ENCODE measurements around the gene C7.

The C7 gene

DNA sequence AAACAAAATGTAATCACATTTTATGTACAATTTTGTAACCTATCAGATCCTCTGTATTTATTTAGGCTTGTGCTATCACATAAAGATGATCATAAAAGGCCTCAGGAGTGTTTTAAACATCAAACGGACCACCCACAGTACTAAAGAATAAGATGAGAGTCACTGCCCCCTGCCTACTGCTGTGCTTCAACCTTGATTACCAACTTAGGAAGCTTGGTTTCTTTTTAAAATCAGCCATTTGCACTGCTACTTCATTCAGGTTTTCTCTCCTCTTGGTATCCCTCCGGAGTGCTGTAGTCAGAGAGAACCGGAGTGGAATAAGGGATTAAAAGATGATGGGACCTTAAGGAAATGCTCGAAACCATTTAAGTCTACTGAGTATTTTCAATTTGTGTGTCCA lies 6.9 kb downstream of the C7 start:
- no peak for DNase-seq (ENCODE audit: low read depth)

DNA sequence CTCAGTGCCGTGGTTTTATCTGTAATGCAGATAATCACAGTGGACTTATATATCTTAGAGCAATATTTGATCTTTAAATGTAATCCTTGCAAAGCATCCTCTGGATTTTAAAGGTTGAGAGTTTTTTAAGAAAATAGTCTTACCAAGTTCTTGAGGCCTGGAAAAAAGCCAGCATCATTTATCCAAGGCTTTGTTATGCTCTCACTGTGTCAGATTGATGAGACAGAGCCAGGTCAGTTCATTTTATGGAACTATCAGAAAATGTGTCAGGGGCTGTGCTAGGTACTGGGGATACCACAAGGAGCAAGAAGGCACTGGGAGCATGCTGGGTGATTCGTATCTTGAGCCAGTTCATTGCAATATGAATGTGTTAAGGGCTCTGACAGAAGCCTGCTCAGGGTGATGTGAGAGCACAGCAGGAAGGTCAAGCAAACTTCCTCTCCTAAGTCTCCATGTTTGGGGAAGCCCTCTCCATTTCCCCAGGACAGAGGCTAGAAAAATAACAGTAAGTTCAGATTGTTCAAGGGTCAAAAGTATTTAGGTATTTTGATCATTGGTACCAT lies 19.7 kb downstream of the C7 start:
- DNase-seq (ENCODE audit: low read depth) = no peak

DNA sequence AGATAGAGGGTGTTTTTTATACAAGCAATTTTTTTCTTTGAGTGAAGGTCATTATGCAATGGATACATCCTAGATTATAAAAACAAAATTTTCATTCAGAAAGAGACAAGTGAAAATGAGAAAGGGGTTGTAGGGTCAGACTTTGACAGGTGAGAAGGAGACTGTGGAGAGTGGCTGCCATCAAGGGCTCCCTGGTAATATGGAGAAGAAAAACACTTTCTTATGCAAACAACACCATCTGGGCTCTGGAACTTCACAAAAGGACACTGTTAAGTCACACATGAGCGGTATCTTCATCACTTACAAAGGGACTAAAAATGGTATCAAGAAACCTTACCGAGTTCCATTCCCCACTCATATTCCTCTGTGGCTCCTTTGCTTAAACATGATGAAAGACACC lies 23.5 kb downstream of the C7 start:
- no peak for DNase-seq (ENCODE audit: low read depth)

DNA sequence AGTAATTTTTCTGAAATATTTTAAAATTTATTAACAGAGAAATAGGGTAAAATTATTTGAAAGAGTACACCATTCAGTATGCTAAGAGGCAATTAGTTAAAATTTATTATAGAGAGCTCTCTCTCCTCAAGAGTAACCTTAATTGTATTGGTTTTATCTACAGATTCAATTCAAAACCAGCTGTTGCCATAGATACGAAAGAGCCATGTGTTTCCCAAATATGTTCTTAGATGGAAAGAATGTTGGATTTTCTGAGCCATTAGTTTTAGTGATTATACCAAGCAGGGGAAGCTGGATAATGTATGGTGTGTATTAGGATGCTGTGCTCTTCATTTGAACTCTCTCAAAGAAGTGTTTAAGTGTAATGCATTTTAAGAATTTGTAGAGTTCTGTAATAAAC lies 27.8 kb downstream of the C7 start:
- no peak for DNase-seq (ENCODE audit: low read depth)

DNA sequence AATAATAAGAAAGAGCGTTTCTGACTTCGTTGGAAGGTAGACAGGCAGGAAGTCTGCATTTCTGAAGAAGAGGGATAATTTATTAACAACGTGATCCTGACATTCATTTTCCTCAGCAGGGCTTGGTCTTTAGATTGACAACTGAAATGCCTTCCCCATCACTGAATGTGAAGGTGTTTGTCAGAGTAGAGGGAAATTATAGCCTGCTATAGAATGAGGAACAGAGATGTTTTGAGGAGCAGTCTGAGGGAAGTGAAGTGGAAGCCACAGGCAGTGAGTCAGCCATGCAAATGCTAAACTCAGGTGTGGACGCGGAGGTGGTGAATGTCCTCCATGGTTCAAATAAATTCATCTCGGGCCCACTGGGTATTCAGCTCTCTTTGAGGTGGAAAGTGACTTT lies 30.5 kb downstream of the C7 start:
- DNase-seq (ENCODE audit: low read depth) = no peak

DNA sequence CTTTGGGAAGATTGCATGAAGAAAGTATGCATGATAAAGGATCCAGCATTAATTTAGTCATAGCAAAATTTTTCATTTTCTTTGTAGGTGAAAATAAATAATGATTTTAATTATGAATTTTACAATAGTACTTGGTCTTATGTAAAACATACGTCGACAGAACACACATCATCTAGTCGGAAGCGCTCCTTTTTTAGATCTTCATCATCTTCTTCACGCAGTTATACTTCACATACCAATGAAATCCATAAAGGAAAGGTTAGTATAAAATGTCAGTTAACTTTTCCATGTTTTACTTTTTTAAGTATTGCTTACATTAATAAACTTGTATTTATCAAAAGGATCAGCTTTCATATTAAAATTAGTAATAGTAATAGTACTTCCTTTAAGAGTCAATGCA lies 35.8 kb downstream of the C7 start:
- no peak for DNase-seq (ENCODE audit: low read depth)

DNA sequence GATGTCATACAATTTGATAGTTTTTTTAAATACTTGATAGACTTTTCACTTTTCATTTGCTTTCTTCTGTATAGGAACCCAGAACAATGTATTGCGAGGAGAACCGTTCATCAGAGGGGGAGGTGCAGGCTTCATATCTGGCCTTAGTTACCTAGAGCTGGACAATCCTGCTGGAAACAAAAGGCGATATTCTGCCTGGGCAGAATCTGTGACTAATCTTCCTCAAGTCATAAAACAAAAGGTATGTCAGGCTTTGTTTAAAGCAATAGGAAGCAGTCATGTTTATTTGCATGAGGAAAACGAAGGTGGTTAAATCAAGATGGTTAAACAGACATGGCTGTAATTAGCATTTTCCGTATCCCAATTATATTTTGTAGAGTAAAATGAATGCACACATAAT lies 46.0 kb downstream of the C7 start:
- DNase-seq (ENCODE audit: low read depth) = no peak

DNA sequence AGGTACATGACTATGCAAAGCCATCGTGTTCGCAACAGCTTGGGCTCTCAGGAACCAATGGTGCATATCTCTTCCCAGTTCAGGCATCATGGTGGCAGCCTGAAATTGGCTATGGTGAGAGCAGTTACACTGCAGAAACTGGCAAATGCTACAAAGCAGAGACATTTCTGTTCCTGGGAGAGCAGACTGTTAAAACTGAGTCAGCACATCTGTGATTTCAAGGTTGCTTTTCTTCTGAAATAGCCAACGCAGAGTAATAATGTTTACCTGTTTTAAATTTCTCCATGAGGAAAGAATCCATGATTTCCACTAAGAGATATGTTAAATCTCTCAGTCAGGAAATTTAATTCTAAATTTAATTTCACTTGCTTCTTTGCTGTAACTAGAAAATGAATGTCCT lies 47.8 kb downstream of the C7 start:
- no peak for DNase-seq (ENCODE audit: low read depth)

DNA sequence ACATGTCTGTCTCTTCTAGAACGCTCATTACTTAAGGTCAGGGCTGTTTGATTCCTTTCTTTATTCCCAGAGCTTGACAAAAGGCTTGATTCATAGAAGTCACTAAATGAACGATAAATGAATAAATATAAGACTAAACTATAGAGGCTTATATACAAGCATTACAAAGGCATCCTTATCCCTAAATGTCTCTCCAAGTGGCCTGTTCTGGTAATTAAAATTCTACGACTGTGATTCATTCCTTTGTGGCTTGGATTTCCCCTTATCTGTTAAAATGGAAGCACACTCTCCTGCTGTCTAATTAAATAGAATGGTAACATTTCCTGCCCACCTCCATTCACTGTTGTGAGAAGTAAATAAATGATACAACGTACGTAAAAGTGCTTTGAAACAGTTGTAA lies 49.5 kb downstream of the C7 start:
- no peak for DNase-seq (ENCODE audit: low read depth)

DNA sequence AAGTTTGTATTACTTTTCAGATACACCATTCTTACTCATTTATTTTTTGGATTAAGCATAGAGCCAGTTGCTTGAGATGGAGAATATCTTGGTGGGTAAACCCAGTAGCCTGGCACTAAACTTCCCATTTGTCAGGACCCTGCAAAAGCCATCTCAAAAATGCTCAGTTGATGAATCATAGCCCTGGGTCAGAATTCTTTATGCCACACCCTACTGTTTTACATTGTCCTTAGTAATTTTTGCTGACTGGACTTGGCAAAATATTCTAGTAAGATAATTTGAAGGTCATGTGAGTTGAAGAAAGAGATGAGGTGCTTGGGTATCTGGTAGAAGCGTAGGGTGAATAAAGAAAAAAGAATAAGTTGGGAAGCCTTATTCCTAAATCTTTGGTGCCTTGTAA lies 50.7 kb downstream of the C7 start:
- DNase-seq (ENCODE audit: low read depth) = no peak

DNA sequence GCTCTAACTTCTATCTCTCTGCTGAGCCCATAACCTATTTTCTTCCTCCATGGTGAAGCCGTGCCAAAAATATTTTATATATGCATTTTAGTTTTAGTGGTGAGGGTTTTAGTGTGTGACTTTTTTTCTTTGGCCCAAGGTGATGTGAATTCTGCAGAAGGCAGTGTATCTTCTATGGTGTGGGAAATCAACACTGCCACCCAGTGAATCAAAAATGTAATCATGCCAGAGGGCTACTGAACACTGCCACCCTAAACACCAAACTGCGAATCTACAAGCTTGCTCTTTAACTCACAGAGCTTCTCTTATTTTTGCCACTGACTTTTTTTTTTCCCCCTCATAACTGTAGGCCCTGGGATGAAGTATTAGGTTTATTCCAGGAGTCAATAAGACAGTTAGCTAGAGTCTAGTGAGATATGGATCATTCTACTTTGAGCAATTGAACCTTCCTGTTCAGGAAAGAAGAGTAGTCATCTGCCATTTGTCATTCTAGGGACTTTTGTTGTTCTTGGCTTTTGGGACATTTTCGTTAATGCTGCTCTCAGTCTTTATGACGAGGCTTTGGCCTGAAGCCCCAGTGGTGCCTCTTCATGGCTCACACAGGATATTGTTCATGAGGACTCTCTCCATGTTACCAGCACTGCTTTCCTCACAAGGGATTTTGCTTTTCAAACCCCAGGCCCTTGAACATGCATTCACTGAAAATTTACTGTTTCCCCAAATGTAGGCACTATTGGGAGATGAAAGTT lies 53.1 kb downstream of the C7 start:
- DNase-seq (ENCODE audit: low read depth) = no peak

DNA sequence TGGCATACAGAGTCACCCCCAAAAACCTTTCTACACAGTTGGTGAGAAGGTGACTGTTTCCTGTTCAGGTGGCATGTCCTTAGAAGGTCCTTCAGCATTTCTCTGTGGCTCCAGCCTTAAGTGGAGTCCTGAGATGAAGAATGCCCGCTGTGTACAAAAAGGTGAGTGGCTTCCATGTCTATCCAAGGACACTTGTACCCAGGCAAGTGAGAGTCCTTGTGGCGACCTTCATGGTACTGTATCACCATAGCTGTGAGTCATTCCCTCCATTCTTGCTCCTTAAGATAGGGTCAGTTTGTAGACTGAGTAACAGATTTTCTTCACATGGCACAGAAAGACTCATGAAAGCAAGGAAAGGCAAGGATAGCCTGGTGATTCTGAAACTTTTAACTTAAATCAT lies 63.1 kb downstream of the C7 start:
- DNase-seq (ENCODE audit: low read depth) = no peak

DNA sequence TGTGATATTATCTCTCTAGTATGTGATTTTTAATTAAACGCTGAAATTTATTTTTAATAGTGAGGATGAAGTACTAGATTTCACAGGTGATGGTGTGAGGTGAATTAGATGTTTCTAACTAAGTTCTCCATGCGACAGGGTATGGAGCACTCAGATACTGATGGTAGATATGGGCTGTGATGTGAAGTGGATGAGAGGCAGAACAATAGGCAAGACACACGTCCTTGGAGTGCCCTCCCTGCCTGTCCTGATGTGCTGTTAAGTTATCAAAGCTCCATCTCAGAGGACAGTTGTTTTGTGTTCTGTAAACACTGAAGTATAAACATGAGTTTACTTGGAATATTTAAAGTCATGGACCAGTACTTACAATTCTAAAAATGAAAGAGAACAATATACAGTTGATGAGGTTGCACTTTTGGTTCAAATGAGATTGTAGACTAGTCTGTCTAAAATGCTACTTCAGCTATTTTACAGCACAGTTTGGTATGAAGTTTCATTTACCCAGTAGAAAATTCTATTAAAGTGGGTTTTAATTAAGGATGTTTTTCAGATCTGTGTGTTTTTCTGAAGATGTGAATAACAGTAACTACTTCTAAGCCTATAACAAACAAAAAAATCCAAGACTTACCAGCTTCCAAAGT lies 64.2 kb downstream of the C7 start:
- DNase-seq (ENCODE audit: low read depth) = no peak

DNA sequence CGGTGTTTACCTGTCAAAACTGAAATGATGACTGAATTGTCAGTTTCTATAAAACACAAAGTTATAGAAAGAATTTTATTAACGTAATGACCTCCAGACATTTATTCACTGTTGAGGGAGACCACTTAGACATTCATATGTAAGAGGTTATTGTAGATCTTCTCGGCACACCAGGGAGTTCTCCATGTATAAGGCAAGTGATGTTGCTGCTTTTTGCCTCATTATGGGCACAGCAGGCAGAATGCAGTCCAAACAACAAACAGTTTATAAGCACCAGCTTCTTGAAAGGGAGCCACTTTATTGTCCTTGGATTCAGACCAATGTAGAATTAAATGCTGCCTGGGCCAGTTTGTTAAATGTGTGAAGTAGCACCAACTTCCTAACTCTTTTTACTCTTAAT lies 66.7 kb downstream of the C7 start:
- no peak for DNase-seq (ENCODE audit: low read depth)

DNA sequence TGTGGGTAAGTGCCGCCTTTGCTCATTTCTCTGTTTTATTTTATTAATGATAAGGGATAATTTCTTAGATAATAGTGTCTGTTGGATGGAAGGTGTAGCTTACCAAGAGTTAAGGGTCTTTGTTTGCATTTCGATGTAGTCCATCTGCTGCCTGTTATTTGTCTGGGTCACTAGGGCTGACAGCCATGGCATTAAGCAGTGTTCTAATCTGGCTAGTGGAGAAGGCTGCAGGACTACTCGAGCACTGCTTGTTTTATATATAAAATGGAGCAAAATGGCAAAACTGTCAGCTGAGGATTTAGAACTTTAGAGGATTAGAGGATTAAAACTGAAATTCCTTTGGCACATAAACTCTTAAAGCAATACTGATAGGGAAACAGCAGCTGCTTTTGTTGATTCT lies 67.5 kb downstream of the C7 start:
- no peak for DNase-seq (ENCODE audit: low read depth)

DNA sequence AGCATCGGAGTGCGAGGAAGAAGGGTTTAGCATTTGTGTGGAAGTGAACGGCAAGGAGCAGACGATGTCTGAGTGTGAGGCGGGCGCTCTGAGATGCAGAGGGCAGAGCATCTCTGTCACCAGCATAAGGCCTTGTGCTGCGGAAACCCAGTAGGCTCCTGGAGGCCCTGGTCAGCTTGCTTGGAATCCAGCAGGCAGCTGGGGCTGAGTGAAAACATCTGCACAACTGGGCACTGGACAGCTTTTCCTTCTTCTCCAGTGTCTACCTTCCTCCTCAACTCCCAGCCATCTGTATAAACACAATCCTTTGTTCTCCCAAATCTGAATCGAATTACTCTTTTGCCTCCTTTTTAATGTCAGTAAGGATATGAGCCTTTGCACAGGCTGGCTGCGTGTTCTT lies 72.1 kb downstream of the C7 start:
- no peak for DNase-seq (ENCODE audit: low read depth)

DNA sequence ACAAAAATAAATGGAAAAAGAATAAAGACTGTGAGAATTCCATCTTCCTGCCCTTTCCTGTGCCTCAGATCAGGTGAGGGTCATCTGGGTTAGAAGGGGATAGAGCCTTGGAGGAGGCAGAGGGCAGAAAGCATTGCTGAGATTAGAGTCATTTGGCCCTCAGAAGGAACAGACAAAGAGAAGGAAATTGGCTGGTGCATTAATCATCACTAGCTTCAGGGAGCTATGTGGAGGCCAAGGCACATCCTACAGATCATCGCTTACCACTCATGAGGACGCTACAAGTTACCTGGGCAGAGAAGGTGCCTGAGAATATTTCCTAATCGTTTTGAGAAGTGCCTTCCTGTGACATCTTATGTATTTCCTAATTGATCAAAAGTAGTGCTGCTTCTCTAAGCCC lies 74.5 kb downstream of the C7 start:
- DNase-seq (ENCODE audit: low read depth) = no peak

DNA sequence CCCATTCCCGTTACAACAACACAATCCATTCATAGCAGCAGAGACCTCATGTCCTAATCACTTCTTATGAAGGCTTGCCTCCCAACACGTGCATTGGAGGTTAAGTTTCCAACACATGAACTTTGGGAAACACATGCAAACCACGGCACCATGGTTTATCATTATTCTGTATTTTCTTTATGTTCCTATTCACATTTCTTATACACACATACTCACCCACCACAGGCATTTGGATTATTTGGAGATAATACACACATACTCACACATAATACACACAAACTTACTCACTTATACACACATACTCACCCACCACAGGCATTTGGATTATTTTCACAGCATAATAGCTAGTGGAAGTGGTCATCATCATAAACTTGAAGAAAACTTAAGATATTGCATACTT lies 75.6 kb downstream of the C7 start:
- DNase-seq (ENCODE audit: low read depth) = no peak

DNA sequence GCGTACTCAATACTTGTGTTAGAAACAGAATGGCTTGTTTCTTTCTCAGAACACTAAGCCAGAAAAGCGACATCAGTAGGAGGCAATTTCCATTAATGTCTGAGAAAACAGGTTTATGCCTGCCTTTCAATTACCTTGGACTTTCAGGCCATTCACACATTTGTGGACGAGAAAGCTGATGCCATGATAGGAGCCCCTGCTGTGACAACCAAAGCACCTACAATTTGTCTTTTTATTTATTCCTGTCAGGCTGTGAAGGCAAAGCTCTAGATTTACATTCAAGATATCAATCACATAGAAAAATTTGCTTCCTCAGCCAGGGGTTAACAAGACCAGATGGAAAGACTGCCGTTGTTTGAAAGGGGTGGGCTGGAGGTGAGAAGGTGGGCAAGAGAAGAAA lies 76.2 kb downstream of the C7 start:
- no peak for DNase-seq (ENCODE audit: low read depth)

DNA sequence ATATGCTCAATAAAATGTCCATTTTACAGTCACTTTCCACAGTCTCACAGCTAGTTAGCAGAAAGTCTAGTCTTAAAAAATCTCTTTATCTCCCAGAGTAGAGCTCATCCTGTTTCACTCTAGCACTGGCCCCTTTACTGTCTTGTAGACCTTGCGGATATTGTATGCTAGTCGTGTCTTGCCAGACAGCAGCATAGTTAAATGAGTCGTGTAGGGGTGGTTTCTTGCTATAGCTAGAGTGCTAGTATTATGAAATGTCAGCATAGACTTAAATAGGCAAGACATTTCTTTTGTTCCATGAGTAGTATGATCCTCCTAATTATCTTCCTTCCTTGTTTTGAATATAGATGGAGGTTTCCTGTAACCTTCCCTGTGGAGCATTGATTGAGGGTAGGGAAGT lies 77.4 kb downstream of the C7 start:
- no peak for DNase-seq (ENCODE audit: low read depth)

DNA sequence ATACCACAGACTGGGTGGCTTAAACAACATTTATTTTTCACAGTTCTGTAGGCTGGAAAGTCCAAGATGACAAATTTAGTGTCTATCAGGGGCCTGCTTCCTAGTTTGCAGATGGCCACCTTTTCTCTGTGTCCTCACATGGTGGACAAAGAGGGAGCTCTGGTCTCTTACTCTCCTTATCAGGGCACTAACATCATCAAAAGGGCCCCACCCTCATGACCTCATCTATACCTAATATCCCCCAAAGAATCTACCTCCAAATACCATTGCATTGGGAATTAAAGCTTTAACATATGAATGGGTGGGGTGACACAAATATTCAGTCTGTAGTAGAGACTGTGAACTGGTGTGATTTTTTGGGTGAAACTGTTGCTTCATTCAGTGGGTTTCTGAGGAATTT lies 78.1 kb downstream of the C7 start:
- DNase-seq (ENCODE audit: low read depth) = no peak

DNA sequence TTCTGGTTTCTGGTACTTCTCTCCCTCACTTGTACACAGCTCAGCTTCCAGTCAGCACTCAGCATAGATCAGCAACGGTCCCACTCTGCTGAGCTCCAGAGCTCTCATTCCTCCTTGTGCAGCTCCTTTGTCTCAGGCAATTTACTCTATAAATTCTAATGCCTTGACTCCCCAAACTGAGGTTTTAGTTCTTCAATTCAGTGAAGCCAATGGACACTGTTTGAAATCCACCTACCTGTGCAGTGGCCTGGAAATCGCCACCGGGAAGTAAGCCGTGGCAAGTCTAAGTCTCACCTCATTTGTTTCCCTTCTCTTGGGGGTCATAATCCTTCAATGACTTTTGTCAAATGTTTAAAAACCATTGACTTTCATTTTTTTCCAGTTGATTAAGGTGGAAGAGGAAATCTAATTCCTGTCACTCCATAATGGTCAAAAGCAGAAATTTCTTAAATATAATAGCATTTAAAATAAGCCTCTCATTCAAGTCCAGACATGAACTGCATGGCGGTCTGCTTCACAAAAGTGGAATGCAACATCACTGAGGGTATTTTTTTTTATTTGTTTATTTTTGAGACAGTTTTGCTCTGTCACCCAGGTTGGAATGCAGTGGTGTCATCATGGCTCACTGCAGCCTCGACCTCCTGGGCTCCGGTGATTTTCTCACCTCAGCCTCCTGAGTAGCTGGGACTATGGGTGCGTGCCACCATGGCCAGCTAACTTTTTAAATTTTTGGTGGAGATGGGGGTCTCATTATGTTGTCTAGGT lies 79.6 kb downstream of the C7 start:
- no peak for DNase-seq (ENCODE audit: low read depth)
